ENCODE results near the gene PPAT. TPM values are rescaled to one million over a fixed set of nuclear protein-coding genes. Genes with fewer than 3 reads are reported as not detected.
"Not testable (repeated sequence)": the region's sequence is repeated elsewhere in the genome, so short reads cannot be mapped to it uniquely, and the experiment has no call there.

Gene PPAT
- total RNA-seq, 3 donors from 2014 or later: 5.6 to 8.9 (median 6.6) TPM

- H3K27me3 ChIP-seq: no peaks in the 10 kb centered on the region
- TF ChIP-seq POLR2A (IDR thresholded peaks at IDR 0.05) (no peak), POLR2AphosphoS5 (IDR thresholded peaks at IDR 0.05) (no peak), CTCF (IDR thresholded peaks at IDR 0.05) (no peak)
- H3K4me1 ChIP-seq: peaks cover 0 to 12% of the 10 kb centered on the region in 2 donors
- no peaks in the 10 kb centered on the region for H3K9me3 ChIP-seq
- DNase-seq (ENCODE audit: low spot score in 2 of 2): no peak
- intact Hi-C loops (cut with DNase I; ENCODE audit: low total_unique reads): no loop called here
- H3K4me3 ChIP-seq: no peak overlapping the region
- no peaks in the 10 kb centered on the region for H3K36me3 ChIP-seq
- H3K27ac ChIP-seq: no peak overlapping the region
Observed at GRCh38 chr4:56464581-56464980, 29.2 kb upstream of the PPAT start.

GRCh38 chr4:56463711-56464110, 28.3 kb upstream of the PPAT start:
- Histone ChIP-seq H3K4me1 (peaks cover 0 to 12% of the 10 kb centered on the region in 2 donors), H3K27me3 (no peaks in the 10 kb centered on the region), H3K27ac (no peak overlapping the region), H3K4me3 (no peak overlapping the region), H3K36me3 (no peaks in the 10 kb centered on the region), H3K9me3 (no peaks in the 10 kb centered on the region)
- DNase-seq (ENCODE audit: low spot score in 2 of 2): no peak
- TF ChIP-seq POLR2A (IDR thresholded peaks at IDR 0.05) (no peak), CTCF (IDR thresholded peaks at IDR 0.05) (no peak), POLR2AphosphoS5 (IDR thresholded peaks at IDR 0.05) (no peak)
- intact Hi-C loops (cut with DNase I; ENCODE audit: low total_unique reads): no loop called here

DNA sequence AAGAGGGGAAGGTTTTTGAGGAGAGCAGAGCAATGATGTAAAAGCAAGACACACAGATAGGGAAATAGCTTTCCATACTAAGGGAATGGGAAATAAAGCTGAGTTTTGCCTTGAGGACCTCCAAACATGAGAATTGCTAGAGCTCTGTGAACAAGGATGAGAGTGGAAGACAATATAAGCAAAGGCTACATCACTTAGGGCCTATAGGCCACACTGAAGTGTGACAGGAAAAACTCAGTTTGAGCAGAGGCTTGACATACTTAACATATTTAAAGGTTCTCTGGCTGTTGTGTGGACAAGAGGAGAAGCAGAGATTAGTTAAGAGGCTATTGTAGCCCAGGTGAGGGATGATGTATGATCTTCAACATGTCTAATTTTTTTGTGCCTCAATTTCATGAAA, 26.7 kb upstream of the PPAT start:
- Histone ChIP-seq H3K4me3 (no peak overlapping the region), H3K27ac (no peak overlapping the region), H3K4me1 (peaks cover 0 to 12% of the 10 kb centered on the region in 2 donors), H3K36me3 (no peaks in the 10 kb centered on the region), H3K9me3 (no peaks in the 10 kb centered on the region), H3K27me3 (no peaks in the 10 kb centered on the region)
- intact Hi-C loops (cut with DNase I; ENCODE audit: low total_unique reads): no loop called here
- no peak for TF ChIP-seq CTCF (IDR thresholded peaks at IDR 0.05)
- TF ChIP-seq POLR2A (IDR thresholded peaks at IDR 0.05): no peak
- TF ChIP-seq POLR2AphosphoS5 (IDR thresholded peaks at IDR 0.05): no peak
- DNase-seq (ENCODE audit: low spot score in 2 of 2): no peak

DNA sequence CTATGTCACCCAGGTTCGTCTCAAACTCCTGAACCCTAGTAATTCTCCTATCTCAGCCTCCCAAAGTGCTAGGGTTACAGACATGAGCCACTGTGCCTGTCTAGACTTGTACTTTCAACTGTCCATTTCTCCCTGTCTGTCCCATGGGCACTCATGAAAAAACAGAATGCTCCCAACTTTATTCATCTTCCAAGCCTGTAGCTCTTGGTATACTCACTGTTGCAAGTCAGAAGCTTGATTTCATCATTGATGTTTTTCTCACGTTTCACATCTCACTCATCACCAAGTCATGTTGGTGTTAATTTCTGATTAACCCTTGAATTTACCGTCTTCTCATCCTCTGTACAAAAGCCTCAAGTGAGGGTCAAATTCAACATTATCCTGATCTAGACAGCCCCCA, 24.7 kb upstream of the PPAT start:
- H3K9me3 ChIP-seq: no peaks in the 10 kb centered on the region
- H3K27ac ChIP-seq: no peak overlapping the region
- no peak overlapping the region for H3K4me3 ChIP-seq
- no peak for DNase-seq (ENCODE audit: low spot score in 2 of 2)
- H3K36me3 ChIP-seq: no peaks in the 10 kb centered on the region
- H3K4me1 ChIP-seq: peaks cover 0 to 8% of the 10 kb centered on the region in 2 donors
- H3K27me3 ChIP-seq: no peaks in the 10 kb centered on the region
- intact Hi-C loops (cut with DNase I; ENCODE audit: low total_unique reads): no loop called here
- no peak for TF ChIP-seq POLR2AphosphoS5 (IDR thresholded peaks at IDR 0.05)
- no peak for TF ChIP-seq CTCF (IDR thresholded peaks at IDR 0.05)
- TF ChIP-seq POLR2A (IDR thresholded peaks at IDR 0.05): no peak

GRCh38 chr4:56450342-56450741, 14.9 kb upstream of the PPAT start:
- Histone ChIP-seq H3K27me3 (no peaks in the 10 kb centered on the region), H3K27ac (no peak overlapping the region), H3K4me3 (no peak overlapping the region), H3K9me3 (no peaks in the 10 kb centered on the region), H3K36me3 (no peaks in the 10 kb centered on the region), H3K4me1 (no peaks in the 10 kb centered on the region)
- intact Hi-C loops (cut with DNase I; ENCODE audit: low total_unique reads): no loop called here
- TF ChIP-seq POLR2A (IDR thresholded peaks at IDR 0.05) (no peak), CTCF (IDR thresholded peaks at IDR 0.05) (no peak), POLR2AphosphoS5 (IDR thresholded peaks at IDR 0.05) (no peak)
- no peak for DNase-seq (ENCODE audit: low spot score in 2 of 2)

- H3K4me1 ChIP-seq; H3K9me3 ChIP-seq; H3K27ac ChIP-seq; H3K27me3 ChIP-seq; H3K36me3 ChIP-seq; intact Hi-C loops (cut with DNase I; ENCODE audit: low total_unique reads); DNase-seq (ENCODE audit: low spot score in 2 of 2); H3K4me3 ChIP-seq: not testable (repeated sequence)
Observed at GRCh38 chr4:56449475-56449874, 14.1 kb upstream of the PPAT start.
